Lung (tissue), 16 donors: ENCODE results near the gene LIMK2. TPM values are rescaled to one million over a fixed set of nuclear protein-coding genes. Genes with fewer than 3 reads are reported as not detected.
"Not testable (repeated sequence)": the region's sequence is repeated elsewhere in the genome, so short reads cannot be mapped to it uniquely, and the experiment has no call there.

ENCODE experiments used
- ATAC-seq: fragments of 200-7000 bp; cut with Tn5 transposase; one replicate; pipeline ENCODE4 v1.9.1; 2020; ENCODE audit warnings: moderate number of reproducible peaks; ENCODE audit not compliant: insufficient read depth, low FRiP score
- DNase-seq, 3 donors: peaks; one replicate each; pipeline ENCODE4 v3.0.0-alpha.2; 2013 to 2017
- H3K27ac ChIP-seq, 2 donors: one replicate each; pipeline ENCODE4 v1.5.1; 2013; ENCODE audit warnings: mild to moderate bottlenecking in 2 of 2, moderate library complexity in 2 of 2, control low read depth in 1 of 2, inconsistent platforms in 1 of 2, low read depth in 1 of 2, low read length in 1 of 2
- H3K27me3 ChIP-seq, 3 donors: one replicate each; pipeline ENCODE4 v1.5.1; 2013; ENCODE audit warnings: low read length in 2 of 3; ENCODE audit not compliant: control insufficient read depth in 3 of 3, insufficient read depth in 3 of 3
- H3K36me3 ChIP-seq, 4 donors: one replicate each; pipeline ENCODE4 v1.5.1; 2013; ENCODE audit warnings: low read length in 4 of 4, mild to moderate bottlenecking in 1 of 4, moderate library complexity in 1 of 4; ENCODE audit not compliant: control insufficient read depth in 4 of 4, insufficient read depth in 4 of 4
- H3K4me1 ChIP-seq, 5 donors: one replicate each; pipeline ENCODE4 v1.5.1; 2013; ENCODE audit warnings: low read length in 5 of 5, mild to moderate bottlenecking in 2 of 5, moderate library complexity in 1 of 5; ENCODE audit not compliant: control insufficient read depth in 5 of 5, insufficient read depth in 5 of 5
- H3K4me3 ChIP-seq: one replicate; pipeline ENCODE4 v1.5.1; 2013; ENCODE audit warnings: mild to moderate bottlenecking, control low read depth, moderate library complexity
- H3K9ac ChIP-seq, 2 donors: one replicate each; pipeline ENCODE4 v1.5.1; 2013; ENCODE audit warnings: low read length in 2 of 2, control low read depth in 1 of 2; ENCODE audit not compliant: insufficient read depth in 1 of 2
- H3K9me3 ChIP-seq, 4 donors: one replicate each; pipeline ENCODE4 v1.5.1; 2013; ENCODE audit warnings: low read length in 3 of 4, mild to moderate bottlenecking in 1 of 4, moderate library complexity in 1 of 4; ENCODE audit not compliant: control insufficient read depth in 4 of 4, insufficient read depth in 3 of 4
- CTCF ChIP-seq: IDR thresholded peaks from 2 replicates; pipeline ENCODE4 v1.5.1; 2012; ENCODE audit warnings: mild to moderate bottlenecking; ENCODE audit errors: control extremely low read depth, extremely low read depth
- WGBS, 2 donors: extraction: QIAGEN DNeasy Blood & Tissue Kit; methylation state at CpG; one replicate each; pipeline ENCODE4 v1.1.7; 2013; 5-methylcytosine and 5-hydroxymethylcytosine counted together
- long read RNA-seq, 5 donors: transcript quantifications; one replicate each; lab custom pipeline, GENCODE V29; 2026
- polyA plus RNA-seq, 2 donors: library from polyadenylated mRNA; stranded (reverse); fragments of 200-250 nt; gene quantifications; one replicate each; pipeline ENCODE4 v1.2.1, GENCODE V29; 2013
- total RNA-seq, 2 donors: library from RNA; depleted of rRNA in 1 of 2; stranded (reverse); fragments of >200 nt in 1 of 2; gene quantifications; one replicate each; pipeline ENCODE4 v1.2.1, GENCODE V29; 2014 to 2021
- donor health status: control.
- donor health status: control.
- donor health status: Bipolar disorder and iron deficiency.
- donor health status: healthy.
- donor health status: DM: yes; HTN: yes; CAD: no.

The LIMK2 gene
- total RNA-seq (10 to 100 TPM; 80.0 to 82.8 TPM), polyA plus RNA-seq (100 to 1,000 TPM in 1 of 2 donors, 10 to 100 TPM in 1; 27.3 to 113 TPM)
- long read RNA-seq, donor 1, partial matches to known transcripts: 0 of 3 reads
- long read RNA-seq, donor 1, other reads (novel, unspliced or antisense): 0 of 3 reads
- long read RNA-seq, donor 2, partial matches to known transcripts: 7 of 8 reads
- long read RNA-seq, donor 2, other reads (novel, unspliced or antisense): 0 of 8 reads
- long read RNA-seq, donor 3, partial matches to known transcripts: 0 of 4 reads
- long read RNA-seq, donor 3, other reads (novel, unspliced or antisense): 0 of 4 reads
- long read RNA-seq, donor 4, partial matches to known transcripts: 17 of 17 reads
- long read RNA-seq, donor 4, other reads (novel, unspliced or antisense): 0 of 17 reads
- long read RNA-seq, donor 5, partial matches to known transcripts: 0 of 6 reads
- long read RNA-seq, donor 5, other reads (novel, unspliced or antisense): 0 of 6 reads

GRCh38 chr22:31211862-31212730, at the start of gene LIMK2:
Gene LIMK2 (plus strand): TSS chr22:31212298. CDS start chr22:31212409, 111 bp downstream.
- H3K9ac ChIP-seq: peak within 1 kb of the TSS; percentile 56 to 82
- TF ChIP-seq CTCF: peak; percentile 73
- peaks cover 0 to 28% (median 14%) of the 10 kb centered on the region in 5 donors for H3K4me1 ChIP-seq
- H3K4me3 ChIP-seq: peak within 1 kb of the TSS; percentile 67
- ATAC-seq (peak; percentile 95), DNase-seq (peak; percentile 92 to 94 (median 94))
- WGBS, 2 donors: 0 to 1% methylated on average over 63 to 64 of the region's 64 CpGs
- H3K27me3 ChIP-seq: no peaks in the 10 kb centered on the region
- no peaks in the 10 kb centered on the region for H3K9me3 ChIP-seq
- H3K36me3 ChIP-seq: peaks cover 0 to 2% (median 0%) of the 10 kb centered on the region in 4 donors
- peak within 1 kb of the TSS; percentile 87 to 88 for H3K27ac ChIP-seq

GRCh38 chr22:31170971-31171370, 41.1 kb upstream of the LIMK2 start:
- no peaks in the 10 kb centered on the region for H3K9me3 ChIP-seq
- no peak for TF ChIP-seq CTCF
- 98 to 99% methylated on average over 4 of the region's 4 CpGs for WGBS, 2 donors
- H3K9ac ChIP-seq: no peak overlapping the region
- no peak overlapping the region for H3K4me3 ChIP-seq
- H3K27ac ChIP-seq: no peak overlapping the region
- no peak for DNase-seq
- H3K4me1 ChIP-seq: peaks cover 0 to 19% (median 4%) of the 10 kb centered on the region in 5 donors
- no peaks in the 10 kb centered on the region for H3K27me3 ChIP-seq
- H3K36me3 ChIP-seq: peaks cover 0 to 5% (median 2%) of the 10 kb centered on the region in 4 donors
- ATAC-seq: no peak

- H3K4me3 ChIP-seq, H3K9ac ChIP-seq, DNase-seq, ATAC-seq, H3K9me3 ChIP-seq, H3K36me3 ChIP-seq, H3K27ac ChIP-seq, H3K27me3 ChIP-seq: not testable (repeated sequence)
- peaks cover 0 to 19% (median 4%) of the 10 kb centered on the region in 5 donors for H3K4me1 ChIP-seq
- WGBS, 2 donors: 73 to 81% methylated on average over 7 to 9 of the region's 9 CpGs
Observed at GRCh38 chr22:31171734-31172133, 40.4 kb upstream of the LIMK2 start.
